Right lobe of liver (tissue), 6 donors: Measurements from ENCODE around the gene CCBE1. TPM values are rescaled to one million over a fixed set of nuclear protein-coding genes. Genes with fewer than 3 reads are reported as not detected.

Source experiments
- ATAC-seq, 4 donors: fragments of 200-7000 bp; cut with Tn5 transposase; one replicate each; pipeline ENCODE4 v1.9.1; 2020; ENCODE audit warnings: mild to moderate bottlenecking in 4 of 4, moderate library complexity in 4 of 4
- DNase-seq, 3 donors: peaks; one replicate each; pipeline ENCODE4 v3.0.0-alpha.2; 2020
- H3K27ac ChIP-seq, 3 donors: fragments of 200-600 bp; one replicate each; pipeline ENCODE4 v1.8.0; 2022
- H3K27me3 ChIP-seq, 2 donors: fragments of 200-600 bp; one replicate each; pipeline ENCODE4 v1.8.0; 2022
- H3K36me3 ChIP-seq, 4 donors: fragments of 200-600 bp; sonication (generic) in 1 of 4; one replicate each; pipeline versions ENCODE4 v1.5.1 to v1.8.0; 2017 to 2022; ENCODE audit warnings: control low read depth in 1 of 4
- H3K4me1 ChIP-seq, 4 donors: fragments of 200-600 bp; sonication (generic) in 1 of 4; one replicate each; pipeline versions ENCODE4 v1.5.1 to v1.8.0; 2017 to 2022; ENCODE audit warnings: control low read depth in 1 of 4
- H3K4me3 ChIP-seq, 3 donors: fragments of 200-600 bp; one replicate each; pipeline ENCODE4 v1.8.0; 2022
- H3K9me3 ChIP-seq, 4 donors: fragments of 200-600 bp; sonication (generic) in 1 of 4; one replicate each; pipeline versions ENCODE4 v1.5.1 to v1.8.0; 2017 to 2022; ENCODE audit warnings: control low read depth in 1 of 4
- POLR2A ChIP-seq: fragments of 450-650 bp; IDR thresholded peaks from one replicate; pipeline ENCODE4 v1.6.1; 2017; ENCODE audit warnings: antibody characterized with exemption, mild to moderate bottlenecking
- WGBS: methylation state at CpG from one replicate; pipeline ENCODE4 v1.1.6; 2018; ENCODE audit warnings: low coverage, low lambda C conversion rate; ENCODE audit not compliant: insufficient coverage; ENCODE audit errors: missing lambda C conversion rate; 5-methylcytosine and 5-hydroxymethylcytosine counted together
- intact Hi-C, 2 donors: fragments of 100-400 bp; cut with DNase I; formaldehyde crosslinking; loops; one replicate each; pipeline versions ENCODE4 v1.11.2 to v1.14.1; 2022
- total RNA-seq, 6 experiments: library from RNA; depleted of rRNA in 2 of 6; stranded (reverse); fragments of >200 nt in 2 of 6; fragmentation: NEBNext Ultra II Directional in 3 of 6; extraction: Animal tissue kit (Norgen Biotek cat#: 25700) in 3 of 6; gene quantifications; one replicate each; pipeline versions ENCODE4 v1.1.0 to v1.2.4, GENCODE V29; 2016 to 2023
- TF ChIP-seq, protein P1 (sequence below), 4 donors: fragments of 200-600 bp in 3 of 4; fragments of 450-650 bp in 1 of 4; IDR thresholded peaks; one replicate each; pipeline versions ENCODE4 v1.5.1 to v1.8.0; 2016 to 2022; ENCODE audit warnings: antibody characterized with exemption in 4 of 4, mild to moderate bottlenecking in 2 of 4
- donor health status: DM: no; HTN: yes; CAD: no.
- donor health status: DM: no; HTN: no; CAD: no.
- donor health status: DM: no; HTN: no; CAD: no.
- donor health status: DM: no; HTN: yes; CAD: no.
- donor health status: DM: no; HTN: yes; CAD: no.

CCBE1 gene
- total RNA-seq, 6 experiments from 2014 or later = 2.7 to 6.9 (median 4.3) TPM

DNA sequence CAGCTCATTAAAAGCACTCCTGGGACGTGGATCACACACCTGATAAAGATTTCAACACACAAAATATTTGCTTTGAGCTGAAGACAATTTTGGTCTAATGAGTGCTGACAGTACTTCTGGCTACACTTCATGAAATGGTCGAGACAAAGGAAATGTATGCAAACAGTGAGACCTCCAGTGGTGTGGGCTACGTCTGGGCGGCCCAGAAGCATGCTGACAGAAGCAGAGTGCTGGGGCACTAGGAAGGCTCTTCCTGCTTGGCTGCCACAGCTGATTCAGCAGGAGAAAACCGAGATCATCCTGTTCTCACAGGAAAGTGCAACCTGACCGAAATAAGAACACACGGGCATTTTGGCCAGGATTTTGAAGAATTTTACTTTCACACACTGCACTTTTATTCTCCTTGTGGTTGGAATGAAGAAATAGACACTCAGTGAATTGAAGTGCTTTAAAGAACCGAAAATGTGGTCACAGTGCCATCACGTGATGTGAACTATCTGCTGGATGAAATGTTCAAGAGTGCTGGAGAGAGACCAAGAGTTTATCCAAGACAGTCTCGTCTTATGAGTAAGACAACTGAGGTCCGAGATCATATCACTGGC lies 149.5 kb downstream of the CCBE1 start:
- Histone ChIP-seq H3K4me3 (no peak overlapping the region), H3K36me3 (no peaks in the 10 kb centered on the region), H3K27ac (no peak overlapping the region), H3K27me3 (no peaks in the 10 kb centered on the region), H3K9me3 (no peaks in the 10 kb centered on the region), H3K4me1 (no peaks in the 10 kb centered on the region)
- WGBS = 16% methylated on average over 11 of the region's 11 CpGs
- intact Hi-C loops = no loop called here
- DNase-seq (no peak), ATAC-seq (peak; percentile 28 to 59 (median 41))
- TF ChIP-seq, protein P1, sequence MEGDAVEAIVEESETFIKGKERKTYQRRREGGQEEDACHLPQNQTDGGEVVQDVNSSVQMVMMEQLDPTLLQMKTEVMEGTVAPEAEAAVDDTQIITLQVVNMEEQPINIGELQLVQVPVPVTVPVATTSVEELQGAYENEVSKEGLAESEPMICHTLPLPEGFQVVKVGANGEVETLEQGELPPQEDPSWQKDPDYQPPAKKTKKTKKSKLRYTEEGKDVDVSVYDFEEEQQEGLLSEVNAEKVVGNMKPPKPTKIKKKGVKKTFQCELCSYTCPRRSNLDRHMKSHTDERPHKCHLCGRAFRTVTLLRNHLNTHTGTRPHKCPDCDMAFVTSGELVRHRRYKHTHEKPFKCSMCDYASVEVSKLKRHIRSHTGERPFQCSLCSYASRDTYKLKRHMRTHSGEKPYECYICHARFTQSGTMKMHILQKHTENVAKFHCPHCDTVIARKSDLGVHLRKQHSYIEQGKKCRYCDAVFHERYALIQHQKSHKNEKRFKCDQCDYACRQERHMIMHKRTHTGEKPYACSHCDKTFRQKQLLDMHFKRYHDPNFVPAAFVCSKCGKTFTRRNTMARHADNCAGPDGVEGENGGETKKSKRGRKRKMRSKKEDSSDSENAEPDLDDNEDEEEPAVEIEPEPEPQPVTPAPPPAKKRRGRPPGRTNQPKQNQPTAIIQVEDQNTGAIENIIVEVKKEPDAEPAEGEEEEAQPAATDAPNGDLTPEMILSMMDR (IDR thresholded peaks at IDR 0.05) = no peak
- no peak for TF ChIP-seq POLR2A

DNA sequence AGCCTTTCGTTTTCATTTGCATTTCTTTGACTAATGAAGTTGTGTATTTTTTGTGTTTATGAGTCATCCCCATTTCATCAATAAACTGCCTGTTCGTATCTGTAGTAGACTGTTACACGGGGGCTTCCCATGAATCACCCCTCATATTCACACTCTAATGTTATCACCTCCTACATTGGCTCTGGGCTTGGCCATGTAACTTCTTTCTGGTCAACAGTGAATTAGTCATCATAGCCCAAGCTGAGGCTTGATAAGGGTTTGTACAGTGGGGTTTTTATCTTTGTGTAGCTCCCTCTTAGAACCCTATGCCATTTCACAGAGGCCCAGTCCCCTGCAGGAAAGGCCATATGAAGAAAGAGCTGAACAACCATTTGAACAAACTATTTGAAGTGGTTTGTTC lies 151.0 kb downstream of the CCBE1 start:
- Histone ChIP-seq H3K4me3 (no peak overlapping the region), H3K27me3 (no peaks in the 10 kb centered on the region), H3K27ac (no peak overlapping the region), H3K9me3 (no peaks in the 10 kb centered on the region), H3K4me1 (no peaks in the 10 kb centered on the region), H3K36me3 (no peaks in the 10 kb centered on the region)
- ATAC-seq (no peak), DNase-seq (no peak)
- no peak for TF ChIP-seq POLR2A
- TF ChIP-seq, protein P1 (IDR thresholded peaks at IDR 0.05) = no peak
- WGBS = 34% methylated on average over 3 of the region's 3 CpGs
- intact Hi-C loops = no loop called here

DNA sequence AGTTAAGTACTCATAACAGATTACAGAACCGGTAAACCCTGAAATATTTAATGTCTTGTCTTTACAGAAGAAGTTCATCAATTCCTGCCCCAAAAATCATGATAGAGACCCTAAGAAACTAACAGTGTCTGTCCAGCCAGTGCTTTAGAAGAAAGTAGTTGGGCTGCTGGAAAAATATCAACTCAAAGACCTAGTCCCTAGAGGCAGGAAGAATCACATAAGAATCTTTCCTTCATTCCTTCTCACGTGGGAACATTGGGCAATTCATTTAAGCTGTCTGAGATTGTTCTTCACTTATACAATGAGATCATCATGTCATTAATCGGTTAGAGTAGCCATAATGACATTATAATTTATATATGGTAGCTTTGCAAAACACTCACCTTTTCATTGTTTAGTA lies 156.4 kb downstream of the CCBE1 start:
- Histone ChIP-seq H3K4me1 (no peaks in the 10 kb centered on the region), H3K27me3 (no peaks in the 10 kb centered on the region), H3K4me3 (no peak overlapping the region), H3K27ac (no peak overlapping the region), H3K9me3 (no peaks in the 10 kb centered on the region), H3K36me3 (no peaks in the 10 kb centered on the region)
- intact Hi-C loops = no loop called here
- DNase-seq = no peak
- WGBS = 53% methylated on average over 3 of the region's 3 CpGs
- no peak for ATAC-seq
- TF ChIP-seq, protein P1 (IDR thresholded peaks at IDR 0.05) = no peak
- no peak for TF ChIP-seq POLR2A

DNA sequence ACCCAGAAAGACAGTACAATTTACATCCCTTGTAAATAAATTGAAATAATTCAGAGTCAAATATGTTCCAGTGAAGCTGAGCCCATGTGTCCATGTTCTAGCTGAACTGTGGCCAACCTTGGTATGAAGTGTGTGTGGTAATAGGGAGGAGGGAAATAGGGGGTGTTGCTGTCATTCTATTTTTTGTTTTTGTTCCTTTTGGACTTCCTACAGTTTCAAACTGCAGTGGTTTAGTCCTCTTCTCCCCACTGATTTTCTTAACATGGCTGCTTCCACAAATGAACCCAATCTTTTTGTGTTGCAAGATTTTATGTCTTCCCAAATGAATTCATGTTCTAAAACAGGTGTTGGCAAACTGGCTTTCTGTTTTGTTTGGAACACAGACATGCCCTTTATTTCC lies 156.9 kb downstream of the CCBE1 start:
- no peak overlapping the region for H3K4me3 ChIP-seq
- no peak for DNase-seq

More for the DNA sequence above, 156.9 kb downstream of the CCBE1 start:
- H3K4me1 ChIP-seq = no peaks in the 10 kb centered on the region
- no peak for ATAC-seq
- no peaks in the 10 kb centered on the region for H3K36me3 ChIP-seq
- no peak overlapping the region for H3K27ac ChIP-seq
- H3K9me3 ChIP-seq = no peaks in the 10 kb centered on the region
- no peaks in the 10 kb centered on the region for H3K27me3 ChIP-seq
- intact Hi-C loops = no loop called here
- TF ChIP-seq, protein P1 (IDR thresholded peaks at IDR 0.05) = no peak
- no peak for TF ChIP-seq POLR2A
